Measurements from ENCODE around the gene TMPRSS2. TPM values are rescaled to one million over a fixed set of nuclear protein-coding genes. Genes with fewer than 3 reads are reported as not detected.

Gene TMPRSS2
- total RNA-seq, 3 donors from 2014 or later (not counting 1 experiment from before 2014, with no cell fraction given) = not detected

GRCh38 chr21:41432562-41433460, 75.1 kb downstream of the TMPRSS2 start:
- H3K27ac ChIP-seq (ENCODE audit: low read length) = no peak overlapping the region

GRCh38 chr21:41431788-41432548, 76.0 kb downstream of the TMPRSS2 start:
- Histone ChIP-seq H3K27ac (ENCODE audit: low read length) (no peak overlapping the region), H3K36me3 (ENCODE audit: control insufficient read depth, insufficient read depth, low read length) (peaks cover 45% of the 10 kb centered on the region), H3K27me3 (ENCODE audit: control insufficient read depth, insufficient read depth, low read length) (no peaks in the 10 kb centered on the region), H3K9me3 (ENCODE audit: control insufficient read depth, insufficient read depth, low read length) (no peaks in the 10 kb centered on the region), H3K4me3 (ENCODE audit: low read length) (no peak overlapping the region), H3K4me1 (ENCODE audit: control insufficient read depth, insufficient read depth, low read length) (peaks cover 2% of the 10 kb centered on the region)
- intact Hi-C loops (cut with micrococcal nuclease) = no loop called here
- no peak for ATAC-seq
- WGBS (ENCODE audit: insufficient coverage) = 83% methylated on average over 16 of the region's 16 CpGs
- Mint-ChIP-seq H3K9me3 (peaks cover 0 to 3% of the 10 kb centered on the region in 2 donors), H3K4me3 (no peak overlapping the region), H3K36me3 (peaks cover 26% of the 10 kb centered on the region), H3K27ac (no peak overlapping the region), H3K4me1 (peaks cover 0 to 11% of the 10 kb centered on the region in 2 donors), H3K27me3 (ENCODE audit: low read depth in 2 of 2) (no peaks in the 10 kb centered on the region)
- DNase-seq = no peak
- no peak for TF ChIP-seq CTCF (IDR thresholded peaks at IDR 0.05)

More at GRCh38 chr21:41432562-41433460, 75.1 kb downstream of the TMPRSS2 start:
- Mint-ChIP-seq H3K4me1 (peaks cover 0 to 2% of the 10 kb centered on the region in 2 donors), H3K27ac (no peak overlapping the region), H3K9me3 (peaks cover 0 to 3% of the 10 kb centered on the region in 2 donors), H3K36me3 (peaks cover 28% of the 10 kb centered on the region), H3K27me3 (ENCODE audit: low read depth in 2 of 2) (no peaks in the 10 kb centered on the region), H3K4me3 (no peak overlapping the region)
- 89% methylated on average over 7 of the region's 10 CpGs for WGBS (ENCODE audit: insufficient coverage)
- no peak for TF ChIP-seq CTCF (IDR thresholded peaks at IDR 0.05)
- Histone ChIP-seq H3K36me3 (ENCODE audit: control insufficient read depth, insufficient read depth, low read length) (peaks cover 54% of the 10 kb centered on the region), H3K27me3 (ENCODE audit: control insufficient read depth, insufficient read depth, low read length) (no peaks in the 10 kb centered on the region), H3K4me3 (ENCODE audit: low read length) (no peak overlapping the region), H3K4me1 (ENCODE audit: control insufficient read depth, insufficient read depth, low read length) (no peaks in the 10 kb centered on the region), H3K9me3 (ENCODE audit: control insufficient read depth, insufficient read depth, low read length) (no peaks in the 10 kb centered on the region)
- intact Hi-C loops (cut with micrococcal nuclease) = no loop called here
- DNase-seq (no peak), ATAC-seq (no peak)

GRCh38 chr21:41429925-41430491, 78.0 kb downstream of the TMPRSS2 start:
- Histone ChIP-seq H3K27ac (ENCODE audit: low read length) (no peak overlapping the region), H3K4me3 (ENCODE audit: low read length) (no peak overlapping the region), H3K4me1 (ENCODE audit: control insufficient read depth, insufficient read depth, low read length) (peaks cover 13% of the 10 kb centered on the region), H3K27me3 (ENCODE audit: control insufficient read depth, insufficient read depth, low read length) (no peaks in the 10 kb centered on the region), H3K9me3 (ENCODE audit: control insufficient read depth, insufficient read depth, low read length) (no peaks in the 10 kb centered on the region), H3K36me3 (ENCODE audit: control insufficient read depth, insufficient read depth, low read length) (peaks cover 30% of the 10 kb centered on the region)
- no peak overlapping the region for H3K4me3 Mint-ChIP-seq
- intact Hi-C loops (cut with micrococcal nuclease) = no loop called here
- H3K9me3 Mint-ChIP-seq = peaks cover 0 to 3% of the 10 kb centered on the region in 2 donors
- no peaks in the 10 kb centered on the region for H3K27me3 Mint-ChIP-seq (ENCODE audit: low read depth in 2 of 2)
- H3K27ac Mint-ChIP-seq = no peak overlapping the region
- TF ChIP-seq CTCF (IDR thresholded peaks at IDR 0.05) = no peak
- H3K36me3 Mint-ChIP-seq = peaks cover 10% of the 10 kb centered on the region
- ATAC-seq (no peak), DNase-seq (no peak)
- H3K4me1 Mint-ChIP-seq = peaks cover 12 to 15% of the 10 kb centered on the region in 2 donors
- 93% methylated on average over 8 of the region's 9 CpGs for WGBS (ENCODE audit: insufficient coverage)

All from natural killer cell (primary cell).